ENCODE data around the gene ZFYVE28.

DNA sequence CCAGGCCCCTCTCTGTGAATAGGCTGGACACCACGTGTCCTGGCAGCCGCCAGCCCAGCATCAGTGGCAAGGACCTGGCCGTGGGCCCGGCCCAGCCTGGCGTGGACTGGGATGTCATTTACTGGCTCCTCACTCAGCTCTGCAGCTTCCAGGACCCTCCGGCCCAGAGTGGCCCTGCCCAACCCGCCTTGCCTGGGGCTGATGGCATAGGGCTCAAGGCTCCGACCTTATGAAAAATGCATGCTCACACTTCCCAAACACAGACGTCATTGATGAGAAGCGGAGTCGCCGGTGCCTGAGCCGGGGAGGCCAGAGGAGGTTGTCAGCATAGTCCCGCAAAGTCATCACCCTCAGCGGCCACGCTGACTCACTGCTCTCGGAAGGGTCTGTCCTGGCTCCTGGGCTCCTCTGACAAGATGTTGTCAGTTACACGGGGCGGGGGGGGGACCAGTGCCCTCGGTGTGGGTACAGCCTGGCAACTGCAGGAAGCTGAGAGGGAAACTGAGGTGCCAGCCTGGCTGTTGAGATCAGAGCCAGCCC is 14.6 kb upstream of the ZFYVE28 start:
- TF ChIP-seq EZH2phosphoT487 (IDR thresholded peaks at IDR 0.05; ENCODE audit: insufficient read depth, low read depth) (no peak), EZH2 (IDR thresholded peaks at IDR 0.05; ENCODE audit: insufficient read depth, poor library complexity, severe bottlenecking) (no peak)
